Stimulated activated CD8-positive, alpha-beta memory T cell treated with anti-CD3 and anti-CD28 coated beads, Interleukin-7, amount 100 ng/mL, for 1 hour (primary cell): ENCODE data around the gene UBAP1L.
"Not testable (repeated sequence)": the region's sequence is repeated elsewhere in the genome, so short reads cannot be mapped to it uniquely, and the experiment has no call there.

ENCODE experiments used
- DNase-seq, 2 donors: peaks; one replicate each; pipeline ENCODE4 v3.0.0-alpha.2; 2020; ENCODE audit warnings: low read depth in 2 of 2

The UBAP1L gene

DNA sequence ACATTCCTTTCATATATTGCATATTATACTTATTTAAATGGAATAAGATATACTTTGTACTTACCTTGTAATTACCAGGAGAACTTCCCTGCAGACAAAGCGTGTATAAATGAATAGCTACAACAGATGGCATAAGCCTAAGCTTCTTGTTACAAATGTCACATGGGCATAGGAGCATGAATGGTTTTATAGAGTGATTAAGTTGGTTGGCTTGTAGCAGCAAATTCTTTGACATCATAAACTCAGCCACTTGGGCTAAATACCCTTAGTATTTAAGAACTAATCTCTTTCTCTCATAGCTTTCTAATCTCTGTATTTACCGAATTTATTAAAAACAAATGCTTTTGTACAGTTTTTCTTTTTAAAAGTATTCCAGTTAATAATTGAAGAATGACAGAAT is at the start of gene UBAP1L:
Gene UBAP1L (minus strand): TSS at position 115 of the 400 bp plus-strand sequence. CDS start 8,985 bp downstream, outside the sequence.
- no peak for DNase-seq

- no peak for DNase-seq
Measured at GRCh38 chr15:65164139-65164538, 49.1 kb upstream of the UBAP1L start.

DNA sequence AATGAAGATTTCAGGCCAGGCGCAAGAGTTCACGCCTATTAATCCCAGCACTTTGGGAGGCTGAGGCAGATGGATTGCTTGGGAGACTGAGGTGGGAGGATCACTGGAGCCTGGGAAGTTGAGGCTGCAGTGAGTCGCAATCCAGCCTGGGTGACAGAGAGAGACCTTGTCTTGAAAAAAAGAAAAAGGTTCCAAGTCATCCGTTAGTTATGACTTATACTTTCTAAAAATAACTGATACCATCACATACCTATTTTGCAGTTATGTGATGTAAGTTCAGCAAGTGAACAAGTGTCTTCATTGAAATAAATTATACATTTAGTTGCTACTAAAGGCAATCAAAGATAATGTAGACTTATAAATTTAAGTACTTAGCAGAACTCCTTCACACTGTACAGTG is 48.0 kb upstream of the UBAP1L start:
- no peak for DNase-seq

- no peak for DNase-seq
Measured at GRCh38 chr15:65156692-65157091, 41.7 kb upstream of the UBAP1L start.

DNA sequence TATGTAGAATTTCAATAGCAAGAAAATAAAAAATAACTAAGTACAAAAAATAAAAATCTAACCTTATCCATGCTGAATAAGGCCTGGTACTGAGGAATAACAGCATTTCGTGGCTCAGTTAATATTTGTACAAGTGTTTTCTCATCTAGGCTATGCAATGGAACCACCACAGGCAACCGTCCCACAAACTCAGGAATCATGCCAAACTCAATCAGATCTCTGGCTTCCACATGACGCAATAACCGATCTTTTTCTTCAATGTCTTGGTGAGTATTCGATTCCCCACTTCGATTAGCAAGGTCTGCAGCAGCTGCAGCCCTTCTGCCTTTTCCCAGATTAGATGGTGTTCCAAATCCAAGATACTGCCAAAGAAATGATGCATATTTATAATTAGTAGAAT is 39.7 kb upstream of the UBAP1L start:
- DNase-seq: no peak

DNA sequence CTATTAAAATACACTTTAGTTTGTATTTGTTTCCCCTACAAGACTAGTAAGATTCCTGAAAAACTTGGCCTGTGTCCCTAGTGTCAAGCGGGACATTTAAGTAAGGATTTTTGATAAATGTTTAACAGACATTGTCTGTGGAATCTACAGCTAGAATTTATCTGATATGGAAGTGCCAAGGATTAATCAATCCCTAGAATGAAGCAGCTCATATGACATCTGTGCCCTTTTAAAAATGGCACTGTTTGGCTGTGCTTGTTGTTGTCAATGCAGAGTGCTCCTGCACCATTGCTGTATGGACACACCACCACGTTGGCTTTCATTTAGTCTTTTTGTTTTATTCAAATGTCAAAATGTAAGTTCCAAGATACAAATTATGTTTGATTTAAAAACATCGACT is 32.9 kb upstream of the UBAP1L start:
- no peak for DNase-seq

DNA sequence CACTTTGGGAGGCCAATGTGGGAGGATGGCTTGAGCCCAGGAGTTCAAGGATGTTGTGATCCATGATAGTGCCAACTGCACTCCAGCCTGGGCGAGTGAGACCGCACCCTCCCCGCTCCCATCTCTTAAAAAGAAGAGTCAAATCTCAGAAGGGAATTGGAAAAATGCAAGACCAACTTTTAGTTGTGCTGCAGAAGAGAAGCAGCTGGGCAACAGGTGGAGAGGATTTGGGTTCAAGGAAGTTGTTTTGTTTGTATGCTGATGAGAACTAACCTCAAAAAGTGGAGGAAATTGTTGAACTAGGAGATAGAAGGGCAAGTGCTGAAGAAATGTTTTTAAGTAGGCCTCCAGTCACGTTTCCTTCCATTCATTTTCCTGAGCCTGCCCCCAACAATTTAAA is 31.4 kb upstream of the UBAP1L start:
- no peak for DNase-seq

DNA sequence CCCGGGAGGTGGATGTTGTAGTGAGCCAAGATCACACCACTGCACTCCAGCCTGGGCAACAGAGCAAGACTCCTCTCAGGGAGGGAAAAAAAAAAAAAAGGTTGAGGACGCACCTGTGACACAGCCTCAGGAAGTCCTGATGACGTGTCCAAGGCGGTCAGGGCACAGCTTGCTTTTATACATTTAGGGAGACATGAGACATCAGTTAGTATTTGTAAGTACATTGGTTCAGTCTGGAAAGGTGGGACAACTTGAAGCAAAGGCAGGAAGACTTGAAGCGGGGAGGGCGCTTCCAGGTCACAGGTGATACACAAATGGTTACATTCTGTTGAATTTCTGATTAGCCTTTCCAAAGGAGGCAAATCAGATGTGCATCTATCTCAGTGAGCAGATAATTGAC is 23.6 kb upstream of the UBAP1L start:
- DNase-seq: not testable (repeated sequence)

GRCh38 chr15:65137893-65138292 is 22.9 kb upstream of the UBAP1L start:
- DNase-seq: not testable (repeated sequence)

DNA sequence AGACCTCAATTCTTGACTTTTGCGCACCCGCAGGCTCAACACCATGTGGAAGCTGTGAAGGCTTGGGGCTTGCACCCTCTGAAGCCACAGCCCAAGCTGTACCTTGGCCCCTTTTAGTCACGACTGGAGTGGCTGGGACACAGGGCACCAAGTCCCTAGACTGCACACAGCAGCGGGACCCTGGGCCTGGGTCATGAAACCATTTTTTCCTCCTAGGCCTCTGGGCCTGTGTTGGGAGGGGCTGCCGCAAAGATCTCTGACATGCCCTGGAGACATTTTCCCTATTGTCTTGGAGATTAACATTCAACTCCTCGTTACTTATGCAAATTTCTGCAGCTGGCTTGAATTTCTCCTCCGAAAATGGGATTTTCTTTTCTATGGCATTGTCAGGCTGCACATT is 22.1 kb upstream of the UBAP1L start:
- not testable (repeated sequence) for DNase-seq

GRCh38 chr15:65134538-65134937 is 19.5 kb upstream of the UBAP1L start:
- DNase-seq: no peak

DNA sequence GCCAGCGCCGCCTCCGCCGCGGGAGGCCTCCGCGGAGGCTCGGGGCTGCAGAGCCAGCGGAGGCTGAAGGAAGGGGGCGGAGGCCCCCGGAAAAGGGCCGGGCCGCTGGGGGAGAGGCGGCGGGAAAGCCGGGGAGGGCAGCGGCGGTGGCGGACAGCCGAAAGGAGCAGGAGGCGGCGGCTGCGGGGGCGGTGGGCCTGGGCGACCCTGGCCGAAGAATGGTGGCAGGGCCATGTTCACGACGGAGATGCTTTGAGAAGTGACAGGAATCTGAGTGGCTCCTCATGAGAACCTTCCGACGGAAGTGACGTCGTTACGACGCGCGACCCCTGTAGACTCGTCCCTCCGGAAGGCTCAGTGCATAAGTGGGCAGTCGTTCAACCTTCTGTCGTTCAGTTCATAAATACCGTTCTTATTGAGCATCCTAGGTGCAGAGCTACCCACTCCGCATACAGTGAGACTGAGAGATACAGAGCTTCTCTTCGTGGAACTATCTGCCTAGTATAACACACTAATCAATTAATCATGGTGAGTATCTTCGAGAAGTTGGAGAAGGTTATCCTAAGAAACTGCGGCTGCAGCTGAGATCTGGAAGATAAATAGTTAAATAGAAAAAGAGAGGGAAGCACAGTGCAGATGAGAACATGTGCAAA is 18.7 kb upstream of the UBAP1L start, which contains the start of gene PDCD7:
Gene PDCD7 (minus strand): TSS at position 261 of the 653 bp plus-strand sequence. CDS start 27 bp downstream, at position 234.
- DNase-seq: peak; percentile 60 to 64

GRCh38 chr15:65132878-65133547 is 18.0 kb upstream of the UBAP1L start:
- DNase-seq: no peak

DNA sequence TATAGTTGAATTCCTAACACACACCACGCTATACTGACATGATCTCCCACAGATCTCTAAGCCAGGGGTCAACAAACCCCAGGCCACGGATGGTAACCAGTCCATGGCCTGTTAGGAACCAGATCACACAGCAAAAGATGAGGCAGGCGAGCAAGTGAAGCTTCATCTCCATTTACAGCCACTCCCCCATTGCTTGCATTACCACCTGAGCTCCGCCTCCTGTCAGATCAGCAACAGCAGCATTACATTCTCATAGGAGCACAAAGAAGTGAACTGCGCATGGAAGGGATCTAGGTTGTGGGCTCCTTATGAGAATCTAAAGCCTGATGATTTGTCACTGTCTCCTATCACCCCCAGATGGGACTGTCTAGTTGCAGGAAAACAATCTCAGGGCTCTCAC is 15.9 kb upstream of the UBAP1L start:
- DNase-seq: no peak

GRCh38 chr15:65115542-65115941 is 542 bp upstream of the UBAP1L start:
- no peak for DNase-seq

DNA sequence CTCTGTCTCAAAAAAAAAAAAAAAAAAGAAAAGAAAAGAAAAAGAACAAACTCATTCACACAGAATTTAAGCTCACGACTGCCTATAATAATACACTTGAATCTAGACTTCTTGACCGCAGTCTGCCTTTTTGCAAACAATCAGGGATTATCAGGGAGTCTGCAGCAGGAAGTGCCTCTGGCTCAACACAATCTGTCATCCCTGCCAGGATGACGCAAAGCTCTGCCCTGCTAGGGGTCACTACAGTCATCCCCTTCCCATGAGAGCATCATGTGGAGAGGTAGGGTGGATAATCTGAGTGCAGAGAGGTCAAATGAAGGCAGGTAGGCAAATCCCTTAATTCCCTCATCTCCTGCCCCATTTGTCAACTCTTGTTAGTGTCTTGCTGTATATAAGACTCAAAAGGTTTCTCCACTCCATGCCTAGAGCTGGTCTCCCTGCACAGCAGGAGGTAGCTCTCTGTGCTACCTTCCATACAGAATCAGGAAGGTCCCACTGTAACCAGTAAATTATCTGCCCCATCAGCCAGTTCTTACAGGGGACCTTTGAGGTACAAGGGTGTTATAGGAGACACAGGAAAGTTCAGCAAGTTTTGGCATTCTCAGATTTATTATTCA is 4.2 kb downstream of the UBAP1L start:
- DNase-seq: no peak

- DNase-seq: no peak
Measured at GRCh38 chr15:65106011-65106590, 8.9 kb downstream of the UBAP1L start.

GRCh38 chr15:65105038-65105437 is 10.0 kb downstream of the UBAP1L start:
- no peak for DNase-seq

GRCh38 chr15:65102912-65103311 is 12.1 kb downstream of the UBAP1L start:
- no peak for DNase-seq

DNA sequence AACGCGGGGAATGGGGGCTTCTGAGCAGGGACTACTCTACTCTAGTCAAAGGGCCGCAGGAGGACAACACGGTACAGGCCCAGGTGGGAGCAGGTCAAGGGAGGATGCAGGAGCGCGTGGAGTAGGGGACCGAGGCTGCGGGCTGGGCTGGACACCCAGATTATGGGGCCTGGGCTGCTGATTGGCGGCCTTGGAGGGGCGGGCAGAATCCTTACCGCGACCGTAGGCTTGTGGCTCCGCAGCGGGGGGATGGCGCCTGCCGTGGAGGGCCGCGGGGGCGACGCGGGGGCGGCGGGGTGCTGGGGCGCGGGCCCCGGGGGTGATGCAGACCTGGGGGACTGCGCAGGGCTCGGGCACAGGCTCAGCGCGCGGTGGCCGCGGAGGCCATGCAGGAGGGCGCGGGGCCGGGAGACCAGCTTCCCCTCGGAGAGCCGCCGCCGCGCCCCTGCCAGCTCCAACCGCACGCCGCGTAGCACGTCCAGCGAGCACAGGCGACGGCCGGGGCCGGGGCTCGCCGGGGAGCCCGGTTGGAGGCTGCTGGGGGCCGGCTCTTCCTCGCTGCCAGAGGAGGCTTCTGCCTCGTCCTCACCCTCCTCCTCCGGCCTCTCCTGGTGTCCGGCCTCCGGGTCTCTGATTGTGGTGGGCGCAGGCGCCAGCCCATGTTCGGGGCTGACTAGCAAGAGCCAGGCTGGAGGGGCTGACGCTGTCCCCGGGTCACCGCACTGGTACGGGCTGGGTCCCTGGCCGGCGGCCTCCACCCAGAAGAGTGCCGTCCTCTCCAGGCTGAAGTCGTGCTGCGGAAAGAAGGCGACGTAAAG is 12.9 kb downstream of the UBAP1L start:
- no peak for DNase-seq

DNA sequence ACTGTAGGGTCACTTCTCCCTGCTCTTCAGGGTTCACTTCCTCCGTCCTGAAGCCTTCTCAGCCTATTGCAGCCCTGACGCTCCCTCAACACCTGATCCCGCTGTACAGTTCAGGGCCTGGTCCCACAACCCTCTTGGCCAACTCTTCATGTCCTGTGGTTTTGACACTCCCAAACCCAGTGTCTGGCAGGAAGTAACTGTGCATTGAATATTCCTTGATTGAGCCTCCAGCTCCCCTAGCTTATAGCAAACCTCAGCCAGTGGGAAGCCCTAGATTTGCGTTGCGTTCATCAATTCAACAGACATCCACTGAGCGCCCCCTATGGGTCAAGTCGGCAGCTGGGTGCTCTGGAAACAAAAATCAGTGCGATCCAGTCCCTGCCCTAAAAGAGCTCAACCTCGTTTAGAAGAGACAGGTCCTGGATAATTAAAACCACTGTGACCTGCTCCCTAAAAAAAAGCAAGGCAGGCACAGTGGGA is 13.5 kb downstream of the UBAP1L start:
- no peak for DNase-seq

- no peak for DNase-seq
Measured at GRCh38 chr15:65100442-65100841, 14.6 kb downstream of the UBAP1L start.
